ENCODE measurements around the gene IGF2R.
"Not testable (repeated sequence)": the region's sequence is repeated elsewhere in the genome, so short reads cannot be mapped to it uniquely, and the experiment has no call there.

Gene IGF2R

GRCh38 chr6:160121981-160122380 is 153.1 kb downstream of the IGF2R start:
- no peak for TF ChIP-seq GATA1 (IDR thresholded peaks at IDR 0.05; ENCODE audit: low read depth, low read length)
- TF ChIP-seq POLR2A (IDR thresholded peaks at IDR 0.05; ENCODE audit: low read length), result no peak
- DNase-seq, result no peak

- no peak for DNase-seq
- TF ChIP-seq POLR2A (IDR thresholded peaks at IDR 0.05; ENCODE audit: low read length) (no peak), GATA1 (IDR thresholded peaks at IDR 0.05; ENCODE audit: low read depth, low read length) (no peak)
Observed at GRCh38 chr6:160122744-160123143, 153.9 kb downstream of the IGF2R start.

DNA sequence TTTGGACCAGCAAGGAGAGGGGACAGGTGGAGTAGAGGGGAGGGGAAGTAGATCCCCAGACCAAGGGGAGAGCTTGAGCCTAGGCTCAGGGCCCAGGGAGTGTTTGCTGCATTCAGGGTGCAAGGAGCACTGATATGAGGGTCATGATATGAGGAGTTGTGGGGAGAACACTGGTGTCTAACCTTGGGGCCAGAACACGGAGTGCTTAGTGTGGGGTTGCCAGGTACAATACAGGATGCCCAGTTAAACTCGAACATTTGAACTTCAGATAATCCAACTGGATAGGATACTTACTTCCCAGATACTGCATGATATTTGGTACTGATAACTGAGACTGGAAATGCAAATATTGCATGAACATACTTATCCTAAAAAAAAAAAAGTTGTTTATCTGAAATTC is 155.1 kb downstream of the IGF2R start:
- TF ChIP-seq GATA1 (IDR thresholded peaks at IDR 0.05; ENCODE audit: low read depth, low read length) (no peak), POLR2A (IDR thresholded peaks at IDR 0.05; ENCODE audit: low read length) (no peak)
- no peak for DNase-seq

- no peak for DNase-seq
Observed at GRCh38 chr6:160124605-160125004, 155.7 kb downstream of the IGF2R start.

GRCh38 chr6:160125105-160125504 is 156.2 kb downstream of the IGF2R start:
- not testable (repeated sequence) for DNase-seq

More at GRCh38 chr6:160124605-160125004, 155.7 kb downstream of the IGF2R start:
- no peak for TF ChIP-seq POLR2A (IDR thresholded peaks at IDR 0.05; ENCODE audit: low read length)
- TF ChIP-seq GATA1 (IDR thresholded peaks at IDR 0.05; ENCODE audit: low read depth, low read length), result no peak

GRCh38 chr6:160127270-160128124 is 158.6 kb downstream of the IGF2R start:
- TF ChIP-seq GATA1 (IDR thresholded peaks at IDR 0.05; ENCODE audit: low read depth, low read length) (no peak), POLR2A (IDR thresholded peaks at IDR 0.05; ENCODE audit: low read length) (no peak)
- no peak for DNase-seq

GRCh38 chr6:160128125-160128683 is 159.3 kb downstream of the IGF2R start:
- DNase-seq, result no peak
- no peak for TF ChIP-seq GATA1 (IDR thresholded peaks at IDR 0.05; ENCODE audit: low read depth, low read length)
- no peak for TF ChIP-seq POLR2A (IDR thresholded peaks at IDR 0.05; ENCODE audit: low read length)

GRCh38 chr6:160128879-160129516 is 160.1 kb downstream of the IGF2R start:
- TF ChIP-seq GATA1 (IDR thresholded peaks at IDR 0.05; ENCODE audit: low read depth, low read length) (no peak), POLR2A (IDR thresholded peaks at IDR 0.05; ENCODE audit: low read length) (no peak)
- no peak for DNase-seq

GRCh38 chr6:160129881-160130615 is 161.2 kb downstream of the IGF2R start:
- no peak for TF ChIP-seq GATA1 (IDR thresholded peaks at IDR 0.05; ENCODE audit: low read depth, low read length)
- no peak for TF ChIP-seq POLR2A (IDR thresholded peaks at IDR 0.05; ENCODE audit: low read length)
- no peak for DNase-seq

- TF ChIP-seq POLR2A (IDR thresholded peaks at IDR 0.05; ENCODE audit: low read length) (no peak), GATA1 (IDR thresholded peaks at IDR 0.05; ENCODE audit: low read depth, low read length) (no peak)
- DNase-seq, result no peak
Observed at GRCh38 chr6:160130729-160131484, 162.0 kb downstream of the IGF2R start.

- DNase-seq, result no peak
- TF ChIP-seq GATA1 (IDR thresholded peaks at IDR 0.05; ENCODE audit: low read depth, low read length) (no peak), POLR2A (IDR thresholded peaks at IDR 0.05; ENCODE audit: low read length) (no peak)
Observed at GRCh38 chr6:160131636-160132296, 162.9 kb downstream of the IGF2R start.

DNA sequence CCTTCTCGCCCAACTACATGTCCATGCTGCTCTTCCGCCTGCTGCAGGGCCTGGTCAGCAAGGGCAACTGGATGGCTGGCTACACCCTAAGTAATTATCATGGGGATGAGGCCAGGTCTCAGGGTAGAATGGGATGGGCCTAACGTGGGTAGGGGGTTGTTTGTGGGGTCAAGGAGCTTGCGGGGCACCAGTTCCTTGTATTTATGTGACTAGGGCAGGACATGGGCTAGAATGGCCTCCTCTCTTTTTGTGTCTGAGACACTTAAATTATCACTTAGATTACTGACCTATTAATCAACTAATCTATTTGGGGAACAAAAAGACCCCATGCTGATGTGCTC is 163.4 kb downstream of the IGF2R start:
- TF ChIP-seq GATA1 (IDR thresholded peaks at IDR 0.05; ENCODE audit: low read depth, low read length), result no peak
- no peak for TF ChIP-seq POLR2A (IDR thresholded peaks at IDR 0.05; ENCODE audit: low read length)
- DNase-seq, result no peak

GRCh38 chr6:160132776-160133338 is 164.0 kb downstream of the IGF2R start:
- TF ChIP-seq GATA1 (IDR thresholded peaks at IDR 0.05; ENCODE audit: low read depth, low read length) (no peak), POLR2A (IDR thresholded peaks at IDR 0.05; ENCODE audit: low read length) (no peak)
- no peak for DNase-seq
